H9 (cell line): ENCODE measurements around the gene SLC36A3. TPM values are rescaled to one million over a fixed set of nuclear protein-coding genes. Genes with fewer than 3 reads are reported as not detected.

Experiments used
- DNase-seq: peaks from one replicate; pipeline ENCODE4 v3.0.0-alpha.2; 2017
- H2AFZ ChIP-seq: one replicate; pipeline ENCODE4 v1.6.1; 2013; ENCODE audit warnings: mild to moderate bottlenecking, low read length, control low read depth, moderate library complexity
- H2AK5ac ChIP-seq: 2 replicates; pipeline ENCODE4 v1.6.1; 2013; ENCODE audit warnings: low read length, control low read depth, mixed read lengths; ENCODE audit not compliant: insufficient read length
- H2BK120ac ChIP-seq: one replicate; pipeline ENCODE4 v1.6.1; 2013; ENCODE audit warnings: low read depth, mild to moderate bottlenecking, low read length, control low read depth, inconsistent platforms; ENCODE audit not compliant: poor library complexity, severe bottlenecking
- H2BK12ac ChIP-seq: 2 replicates; pipeline ENCODE4 v1.6.1; 2013; ENCODE audit warnings: low read length, control low read depth, mixed read lengths, low read depth; ENCODE audit not compliant: insufficient read length
- H2BK15ac ChIP-seq: 2 replicates; pipeline ENCODE4 v1.6.1; 2013; ENCODE audit warnings: low read depth, low read length, control low read depth
- H2BK20ac ChIP-seq: one replicate; pipeline ENCODE4 v1.6.1; 2013; ENCODE audit warnings: low read depth, mild to moderate bottlenecking, low read length, control low read depth, inconsistent platforms; ENCODE audit not compliant: poor library complexity, severe bottlenecking
- H2BK5ac ChIP-seq: 2 replicates; pipeline ENCODE4 v1.6.1; 2013; ENCODE audit warnings: low read length, control low read depth, mixed read lengths; ENCODE audit not compliant: insufficient read length
- H3K14ac ChIP-seq: 2 replicates; pipeline ENCODE4 v1.6.1; 2013; ENCODE audit warnings: low read length, control low read depth; ENCODE audit not compliant: insufficient read depth
- H3K18ac ChIP-seq: 2 replicates; pipeline ENCODE4 v1.6.1; 2013; ENCODE audit warnings: low read depth, mild to moderate bottlenecking, mixed read lengths, low read length, control low read depth; ENCODE audit not compliant: insufficient read length
- H3K23ac ChIP-seq: 2 replicates; pipeline ENCODE4 v1.6.1; 2013; ENCODE audit warnings: low read length, control low read depth, mixed read lengths, low read depth; ENCODE audit not compliant: insufficient read length
- H3K23me2 ChIP-seq: 2 replicates; pipeline ENCODE4 v1.6.1; 2013; ENCODE audit warnings: low read depth, mild to moderate bottlenecking, mixed read lengths, low read length, control low read depth; ENCODE audit not compliant: insufficient read length, poor library complexity, severe bottlenecking
- H3K27ac ChIP-seq: 2 replicates; pipeline ENCODE4 v1.5.1; 2013; ENCODE audit warnings: low read length, control low read depth, mixed read lengths, low read depth; ENCODE audit not compliant: insufficient read length
- H3K27me3 ChIP-seq: 2 replicates; pipeline ENCODE4 v1.6.1; 2013; ENCODE audit warnings: low read length, control low read depth, inconsistent platforms; ENCODE audit not compliant: insufficient read depth
- H3K4ac ChIP-seq: 2 replicates; pipeline ENCODE4 v1.6.1; 2013; ENCODE audit warnings: low read depth, mild to moderate bottlenecking, control low read depth, inconsistent platforms, low read length, moderate library complexity
- H3K4me1 ChIP-seq: 2 replicates; pipeline ENCODE4 v1.6.1; 2013; ENCODE audit warnings: low read length, control low read depth, inconsistent platforms; ENCODE audit not compliant: insufficient read depth
- H3K4me2 ChIP-seq: 2 replicates; pipeline ENCODE4 v1.6.1; 2013; ENCODE audit warnings: low read length, control low read depth, mixed read lengths; ENCODE audit not compliant: insufficient read length, insufficient read depth
- H3K56ac ChIP-seq: 2 replicates; pipeline ENCODE4 v1.6.1; 2013; ENCODE audit warnings: low read depth, mild to moderate bottlenecking, mixed read lengths, low read length, control low read depth; ENCODE audit not compliant: insufficient read length
- H3K79me1 ChIP-seq: 2 replicates; pipeline ENCODE4 v1.6.1; 2013; ENCODE audit warnings: low read depth, mild to moderate bottlenecking, moderate library complexity, low read length, control low read depth, inconsistent platforms; ENCODE audit not compliant: insufficient read depth, poor library complexity, severe bottlenecking
- H3K79me2 ChIP-seq: 2 replicates; pipeline ENCODE4 v1.6.1; 2013; ENCODE audit warnings: low read length, control low read depth, inconsistent platforms; ENCODE audit not compliant: insufficient read depth
- H3K9ac ChIP-seq: 2 replicates; pipeline ENCODE4 v1.6.1; 2013; ENCODE audit warnings: low read length, control low read depth, mixed read lengths; ENCODE audit not compliant: insufficient read length; ENCODE audit errors: extremely low read depth
- H3K9me3 ChIP-seq: one replicate; pipeline ENCODE4 v1.6.1; 2013; ENCODE audit warnings: low read depth, low read length, inconsistent platforms; ENCODE audit not compliant: control insufficient read depth
- H3T11ph ChIP-seq: one replicate; pipeline ENCODE4 v1.6.1; 2013; ENCODE audit warnings: mild to moderate bottlenecking, low read length, control low read depth, inconsistent platforms
- H4K20me1 ChIP-seq: one replicate; pipeline ENCODE4 v1.6.1; 2013; ENCODE audit not compliant: control insufficient read depth, insufficient read length, insufficient read depth
- H4K5ac ChIP-seq: 2 replicates; pipeline ENCODE4 v1.6.1; 2013; ENCODE audit warnings: low read depth, mild to moderate bottlenecking, mixed read lengths, low read length, control low read depth; ENCODE audit not compliant: insufficient read length
- H4K8ac ChIP-seq: replicated peaks from 2 replicates; pipeline ENCODE4 v1.6.1; 2013; ENCODE audit warnings: low read length, control low read depth, mixed read lengths, low read depth; ENCODE audit not compliant: insufficient read length
- H4K91ac ChIP-seq: 2 replicates; pipeline ENCODE4 v1.6.1; 2013; ENCODE audit warnings: low read depth, mild to moderate bottlenecking, moderate library complexity, mixed read lengths, low read length, control low read depth; ENCODE audit not compliant: insufficient read length
- H3K27ac Mint-ChIP-seq, 3 experiments: 2 replicates in 2 of 3; 3 replicates in 1 of 3; pipeline ENCODE4 v1.8.0; 2020 to 2021; ENCODE audit warnings: mixed read lengths in 3 of 3, mild to moderate bottlenecking in 1 of 3, moderate library complexity in 1 of 3
- H3K27me3 Mint-ChIP-seq: 2 replicates; pipeline ENCODE4 v1.8.0; 2021; ENCODE audit warnings: low read depth, mild to moderate bottlenecking, moderate library complexity, mixed read lengths
- H3K36me3 Mint-ChIP-seq, 3 experiments: 2 replicates in 2 of 3; 3 replicates in 1 of 3; pipeline ENCODE4 v1.8.0; 2020 to 2021; ENCODE audit warnings: low read depth in 3 of 3, mixed read lengths in 3 of 3; ENCODE audit not compliant: insufficient read depth in 1 of 3
- H3K4me1 Mint-ChIP-seq, 2 experiments: 2 replicates each; pipeline ENCODE4 v1.8.0; 2020; ENCODE audit warnings: mixed read lengths in 2 of 2
- H3K4me3 Mint-ChIP-seq, 2 experiments: 2 replicates in 1 of 2; 3 replicates in 1 of 2; pipeline ENCODE4 v1.8.0; 2020 to 2021; ENCODE audit warnings: mild to moderate bottlenecking in 2 of 2, mixed read lengths in 2 of 2, moderate library complexity in 1 of 2
- H3K9me3 Mint-ChIP-seq, 2 experiments: 2 replicates in 1 of 2; 3 replicates in 1 of 2; pipeline ENCODE4 v1.8.0; 2020; ENCODE audit warnings: mild to moderate bottlenecking in 2 of 2, mixed read lengths in 2 of 2, moderate library complexity in 1 of 2
- WGBS: extraction: QIAGEN DNeasy Blood & Tissue Kit; methylation state at CpG from one replicate; pipeline ENCODE4 v1.1.7; 2013; ENCODE audit warnings: missing lambda C conversion rate, low lambda C conversion rate, mixed read lengths; ENCODE audit not compliant: insufficient read length; ENCODE audit errors: extremely low coverage; 5-methylcytosine and 5-hydroxymethylcytosine counted together
- total RNA-seq: library from RNA; stranded (reverse); gene quantifications from 2 replicates; pipeline ENCODE4 v1.2.1, GENCODE V29; 2021
- TF ChIP-seq, protein P1 (sequence below): fragments of 200-600 bp; sonication (generic); conservative IDR thresholded peaks from 3 replicates; pipeline ENCODE4 v1.8.0; 2021; ENCODE audit warnings: antibody characterized with exemption, mild to moderate bottlenecking

SLC36A3 gene
- total RNA-seq, 1 experiment from 2014 or later: not detected

GRCh38 chr5:151251001-151251551, 52.5 kb downstream of the SLC36A3 start:
- Mint-ChIP-seq H3K4me3 (no peak overlapping the region), H3K36me3 (no peaks in the 10 kb centered on the region; a peak in 1 of 7 replicates), H3K27me3 (no peaks in the 10 kb centered on the region), H3K27ac (peak overlapping the region in 1 of 3 experiments; percentile 38; a peak in 1 of 7 replicates), H3K9me3 (no peaks in the 10 kb centered on the region), H3K4me1 (peaks cover 26 to 30% of the 10 kb centered on the region in 2 experiments)
- H3K9me3 ChIP-seq: no peaks in the 10 kb centered on the region
- no peaks in the 10 kb centered on the region for H3K4me1 ChIP-seq
- H3K23me2 ChIP-seq: peaks cover 9% of the 10 kb centered on the region
- H2BK120ac ChIP-seq: no peak overlapping the region
- no peak overlapping the region for H4K8ac ChIP-seq
- H3K4me2 ChIP-seq: no peak overlapping the region
- no peak overlapping the region for H3K23ac ChIP-seq
- no peak overlapping the region for H3K14ac ChIP-seq
- no peak overlapping the region for H4K91ac ChIP-seq
- no peaks in the 10 kb centered on the region; the same call in 1 of the 2 replicates for H3K79me2 ChIP-seq
- no CpG with 5 or more reads among the region's 5 CpGs for WGBS
- H3T11ph ChIP-seq: no peak overlapping the region
- no peak overlapping the region for H2AK5ac ChIP-seq
- no peak overlapping the region for H3K9ac ChIP-seq
- TF ChIP-seq, protein P1, sequence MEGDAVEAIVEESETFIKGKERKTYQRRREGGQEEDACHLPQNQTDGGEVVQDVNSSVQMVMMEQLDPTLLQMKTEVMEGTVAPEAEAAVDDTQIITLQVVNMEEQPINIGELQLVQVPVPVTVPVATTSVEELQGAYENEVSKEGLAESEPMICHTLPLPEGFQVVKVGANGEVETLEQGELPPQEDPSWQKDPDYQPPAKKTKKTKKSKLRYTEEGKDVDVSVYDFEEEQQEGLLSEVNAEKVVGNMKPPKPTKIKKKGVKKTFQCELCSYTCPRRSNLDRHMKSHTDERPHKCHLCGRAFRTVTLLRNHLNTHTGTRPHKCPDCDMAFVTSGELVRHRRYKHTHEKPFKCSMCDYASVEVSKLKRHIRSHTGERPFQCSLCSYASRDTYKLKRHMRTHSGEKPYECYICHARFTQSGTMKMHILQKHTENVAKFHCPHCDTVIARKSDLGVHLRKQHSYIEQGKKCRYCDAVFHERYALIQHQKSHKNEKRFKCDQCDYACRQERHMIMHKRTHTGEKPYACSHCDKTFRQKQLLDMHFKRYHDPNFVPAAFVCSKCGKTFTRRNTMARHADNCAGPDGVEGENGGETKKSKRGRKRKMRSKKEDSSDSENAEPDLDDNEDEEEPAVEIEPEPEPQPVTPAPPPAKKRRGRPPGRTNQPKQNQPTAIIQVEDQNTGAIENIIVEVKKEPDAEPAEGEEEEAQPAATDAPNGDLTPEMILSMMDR: no peak
- H3K4ac ChIP-seq: no peak overlapping the region
- no peak overlapping the region for H3K18ac ChIP-seq
- no peak overlapping the region for H3K56ac ChIP-seq
- H3K27me3 ChIP-seq: no peaks in the 10 kb centered on the region; the same call in 1 of the 2 replicates
- no peaks in the 10 kb centered on the region for H3K79me1 ChIP-seq
- no peak overlapping the region for H2BK5ac ChIP-seq
- H2BK15ac ChIP-seq: no peak overlapping the region
- no peak overlapping the region for H4K5ac ChIP-seq
- H4K20me1 ChIP-seq: no peaks in the 10 kb centered on the region
- H2AFZ ChIP-seq: no peak overlapping the region
- peak; percentile 47 for DNase-seq
- no peak overlapping the region for H2BK20ac ChIP-seq
- H2BK12ac ChIP-seq: no peak overlapping the region
- no peak overlapping the region for H3K27ac ChIP-seq
